OCI-M2 (cell line): ENCODE data around the gene RARA.

Experiments used
- DNase-seq: peaks from one replicate; lab custom pipeline; 2025; ENCODE audit not compliant: unreplicated experiment; lab: John Stamatoyannopoulos, UW

The RARA gene

GRCh38 chr17:40309031-40309948, at the start of gene RARA:
TSS of gene RARA (plus strand) at chr17:40309180. CDS start at chr17:40331219, 22,039 bp downstream.
- no peak for DNase-seq

GRCh38 chr17:40259505-40259904, 49.5 kb upstream of the RARA start:
- DNase-seq, result no peak

GRCh38 chr17:40260528-40260927, 48.5 kb upstream of the RARA start:
- DNase-seq, result no peak

- no peak for DNase-seq
These were observed 44.4 kb upstream of the RARA start for GRCh38 chr17:40264458-40265185.

- DNase-seq, result peak; percentile 7
These were observed 43.6 kb upstream of the RARA start for GRCh38 chr17:40265337-40265736.

GRCh38 chr17:40266882-40267281, 42.1 kb upstream of the RARA start:
- DNase-seq, result no peak

- DNase-seq, result no peak
These were observed 40.8 kb upstream of the RARA start for GRCh38 chr17:40268141-40268712.

GRCh38 chr17:40278414-40278813, 30.6 kb upstream of the RARA start:
- no peak for DNase-seq

- no peak for DNase-seq
These were observed 29.6 kb upstream of the RARA start for GRCh38 chr17:40279402-40279801.

- no peak for DNase-seq
These were observed 27.3 kb upstream of the RARA start for GRCh38 chr17:40281663-40282062.

GRCh38 chr17:40283662-40284061, 25.3 kb upstream of the RARA start:
- no peak for DNase-seq

- DNase-seq, result no peak
These were observed 24.8 kb upstream of the RARA start for GRCh38 chr17:40284085-40284713.

GRCh38 chr17:40286473-40286872, 22.5 kb upstream of the RARA start:
- no peak for DNase-seq

- DNase-seq, result no peak
These were observed 21.9 kb upstream of the RARA start for GRCh38 chr17:40287159-40287493.

GRCh38 chr17:40287494-40288369, 21.2 kb upstream of the RARA start, which contains the start of gene CDC6:
TSS of gene CDC6 (plus strand) at chr17:40287879. CDS start at chr17:40289421, 1,542 bp downstream.
- DNase-seq, result peak; percentile 89

GRCh38 chr17:40290629-40291280, 18.2 kb upstream of the RARA start:
- DNase-seq, result no peak

GRCh38 chr17:40291281-40291664, 17.7 kb upstream of the RARA start:
- DNase-seq, result no peak

- DNase-seq, result no peak
These were observed 15.6 kb upstream of the RARA start for GRCh38 chr17:40293363-40293762.

- no peak for DNase-seq
These were observed 13.2 kb upstream of the RARA start for GRCh38 chr17:40295488-40296436.
